ENCODE results near the gene GBA2. TPM values are rescaled to one million over a fixed set of nuclear protein-coding genes. Genes with fewer than 3 reads are reported as not detected.

The GBA2 gene
- polyA plus RNA-seq, 1 of the 3 experiments (the other 2 are of a cell fraction) = 71.5 TPM

GRCh38 chr9:35700031-35700430 is 49.0 kb downstream of the GBA2 start:
- H3K9ac ChIP-seq = no peak overlapping the region
- no peak for TF ChIP-seq MXI1 (IDR thresholded peaks at IDR 0.05; ENCODE audit: low read depth, low read length)
- no peak for TF ChIP-seq JUND (IDR thresholded peaks at IDR 0.05)
- TF ChIP-seq YY1 (IDR thresholded peaks at IDR 0.05; ENCODE audit: low read depth) = no peak
- TF ChIP-seq IRF3 (IDR thresholded peaks at IDR 0.05; ENCODE audit: low read depth, low read length) = no peak
- TF ChIP-seq, protein P1, sequence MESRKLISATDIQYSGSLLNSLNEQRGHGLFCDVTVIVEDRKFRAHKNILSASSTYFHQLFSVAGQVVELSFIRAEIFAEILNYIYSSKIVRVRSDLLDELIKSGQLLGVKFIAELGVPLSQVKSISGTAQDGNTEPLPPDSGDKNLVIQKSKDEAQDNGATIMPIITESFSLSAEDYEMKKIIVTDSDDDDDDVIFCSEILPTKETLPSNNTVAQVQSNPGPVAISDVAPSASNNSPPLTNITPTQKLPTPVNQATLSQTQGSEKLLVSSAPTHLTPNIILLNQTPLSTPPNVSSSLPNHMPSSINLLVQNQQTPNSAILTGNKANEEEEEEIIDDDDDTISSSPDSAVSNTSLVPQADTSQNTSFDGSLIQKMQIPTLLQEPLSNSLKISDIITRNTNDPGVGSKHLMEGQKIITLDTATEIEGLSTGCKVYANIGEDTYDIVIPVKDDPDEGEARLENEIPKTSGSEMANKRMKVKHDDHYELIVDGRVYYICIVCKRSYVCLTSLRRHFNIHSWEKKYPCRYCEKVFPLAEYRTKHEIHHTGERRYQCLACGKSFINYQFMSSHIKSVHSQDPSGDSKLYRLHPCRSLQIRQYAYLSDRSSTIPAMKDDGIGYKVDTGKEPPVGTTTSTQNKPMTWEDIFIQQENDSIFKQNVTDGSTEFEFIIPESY (IDR thresholded peaks at IDR 0.05; ENCODE audit: borderline replicate concordance, low read depth) = no peak
- TF ChIP-seq NRF1 (IDR thresholded peaks at IDR 0.05; ENCODE audit: low read depth, low read length) = no peak
- TF ChIP-seq TEAD4 (IDR thresholded peaks at IDR 0.05; ENCODE audit: borderline replicate concordance, insufficient read depth) = no peak
- no peak for TF ChIP-seq TAF1 (IDR thresholded peaks at IDR 0.05; ENCODE audit: borderline replicate concordance, low read depth, low read length)
- no peak for TF ChIP-seq GATA2 (CRISPR knock-in tag; IDR thresholded peaks at IDR 0.05)
- TF ChIP-seq FOXM1 (IDR thresholded peaks at IDR 0.05; ENCODE audit: low read depth) = no peak
- TF ChIP-seq POLR2AphosphoS5 (IDR thresholded peaks at IDR 0.05; ENCODE audit: low read depth, low read length) = no peak
- TF ChIP-seq TCF12 (IDR thresholded peaks at IDR 0.05) = no peak
- TF ChIP-seq RAD21 (IDR thresholded peaks at IDR 0.05; ENCODE audit: low read length) = no peak
- TF ChIP-seq RXRA (IDR thresholded peaks at IDR 0.05; ENCODE audit: borderline replicate concordance, low read depth) = no peak
- no peak for TF ChIP-seq USF1 (IDR thresholded peaks at IDR 0.05; ENCODE audit: borderline replicate concordance, low read depth)
- no peak for TF ChIP-seq PBX3 (IDR thresholded peaks at IDR 0.05)
- TF ChIP-seq, protein P2, sequence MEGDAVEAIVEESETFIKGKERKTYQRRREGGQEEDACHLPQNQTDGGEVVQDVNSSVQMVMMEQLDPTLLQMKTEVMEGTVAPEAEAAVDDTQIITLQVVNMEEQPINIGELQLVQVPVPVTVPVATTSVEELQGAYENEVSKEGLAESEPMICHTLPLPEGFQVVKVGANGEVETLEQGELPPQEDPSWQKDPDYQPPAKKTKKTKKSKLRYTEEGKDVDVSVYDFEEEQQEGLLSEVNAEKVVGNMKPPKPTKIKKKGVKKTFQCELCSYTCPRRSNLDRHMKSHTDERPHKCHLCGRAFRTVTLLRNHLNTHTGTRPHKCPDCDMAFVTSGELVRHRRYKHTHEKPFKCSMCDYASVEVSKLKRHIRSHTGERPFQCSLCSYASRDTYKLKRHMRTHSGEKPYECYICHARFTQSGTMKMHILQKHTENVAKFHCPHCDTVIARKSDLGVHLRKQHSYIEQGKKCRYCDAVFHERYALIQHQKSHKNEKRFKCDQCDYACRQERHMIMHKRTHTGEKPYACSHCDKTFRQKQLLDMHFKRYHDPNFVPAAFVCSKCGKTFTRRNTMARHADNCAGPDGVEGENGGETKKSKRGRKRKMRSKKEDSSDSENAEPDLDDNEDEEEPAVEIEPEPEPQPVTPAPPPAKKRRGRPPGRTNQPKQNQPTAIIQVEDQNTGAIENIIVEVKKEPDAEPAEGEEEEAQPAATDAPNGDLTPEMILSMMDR (IDR thresholded peaks at IDR 0.05) = no peak
- H3K4me2 ChIP-seq = no peak overlapping the region
- DNase-seq = no peak
- 89% methylated on average over 9 of the region's 11 CpGs for WGBS (ENCODE audit: low lambda C conversion rate)
- H3K36me3 ChIP-seq (replicated peaks in 1 of 2; ENCODE audit: control insufficient read depth in 1 of 2, insufficient read depth in 2 of 2, low read length in 1 of 2) = peaks cover 55 to 81% of the 10 kb centered on the region in 2 experiments
- H3K4me1 ChIP-seq (ENCODE audit: control insufficient read depth in 1 of 2, insufficient read depth in 2 of 2, low read depth in 1 of 2, low read length in 1 of 2) = no peaks in the 10 kb centered on the region
- no peaks in the 10 kb centered on the region for H3K79me2 ChIP-seq (ENCODE audit: insufficient read depth)
- H3K4me3 ChIP-seq (ENCODE audit: low read depth in 2 of 2, low read length in 1 of 2) = no peak overlapping the region
- H3K9me2 ChIP-seq = no peaks in the 10 kb centered on the region
- H3F3A ChIP-seq (replicated peaks; ENCODE audit: insufficient read depth) = peaks cover 40% of the 10 kb centered on the region
- H2AFZ ChIP-seq (ENCODE audit: low read depth) = no peak overlapping the region
- H4K20me1 ChIP-seq (ENCODE audit: insufficient read depth) = no peaks in the 10 kb centered on the region
- H3K27me3 ChIP-seq (ENCODE audit: insufficient read depth) = no peaks in the 10 kb centered on the region
- CTCF ChIA-PET = interaction anchor here (0.8 to 8.3 kb wide), 4 partner anchors 8 to 42 kb away, joined by 4 to 103 read pairs (median 22); partner anchors contain the start of genes ARHGEF39, CCDC107, CREB3 and RMRP
- POLR2A ChIA-PET = no interaction called here
- no peaks in the 10 kb centered on the region for H3K9me3 ChIP-seq
- H3K27ac ChIP-seq (ENCODE audit: low read depth in 2 of 2, low read length in 1 of 2) = no peak overlapping the region

Data from SK-N-SH (cell line).